CD4-positive, alpha-beta T cell treated with Interleukin-6 for 4 hours (primary cell): Measurements from ENCODE around the gene ECEL1.

ENCODE experiments used
- DNase-seq: peaks from one replicate; pipeline ENCODE4 v3.0.0-alpha.2; 2020; ENCODE audit warnings: mixed read lengths

Gene ECEL1

GRCh38 chr2:232483311-232483922 is 4.2 kb downstream of the ECEL1 start:
- DNase-seq: no peak

- DNase-seq: no peak
Observed at GRCh38 chr2:232482301-232483238, 5.1 kb downstream of the ECEL1 start.

GRCh38 chr2:232481322-232482140 is 6.1 kb downstream of the ECEL1 start:
- DNase-seq: no peak

GRCh38 chr2:232480201-232481190 is 7.1 kb downstream of the ECEL1 start:
- no peak for DNase-seq

GRCh38 chr2:232479341-232480200 is 8.1 kb downstream of the ECEL1 start:
- DNase-seq: no peak

GRCh38 chr2:232478571-232479340 is 8.9 kb downstream of the ECEL1 start:
- no peak for DNase-seq

GRCh38 chr2:232477751-232478510 is 9.7 kb downstream of the ECEL1 start:
- DNase-seq: no peak

- DNase-seq: no peak
Observed at GRCh38 chr2:232476791-232477190, 10.8 kb downstream of the ECEL1 start.

- DNase-seq: no peak
Observed at GRCh38 chr2:232476045-232476444, 11.6 kb downstream of the ECEL1 start.

GRCh38 chr2:232473467-232473890 is 14.2 kb downstream of the ECEL1 start:
- DNase-seq: no peak

GRCh38 chr2:232466221-232466620 is 21.4 kb downstream of the ECEL1 start:
- DNase-seq: no peak

- no peak for DNase-seq
Observed at GRCh38 chr2:232465061-232465460, 22.6 kb downstream of the ECEL1 start.

- no peak for DNase-seq
Observed at GRCh38 chr2:232464544-232464885, 23.1 kb downstream of the ECEL1 start.

GRCh38 chr2:232463701-232464543 is 23.7 kb downstream of the ECEL1 start:
- no peak for DNase-seq

- DNase-seq: no peak
Observed at GRCh38 chr2:232460171-232460570, 27.5 kb downstream of the ECEL1 start.

- DNase-seq: no peak
Observed at GRCh38 chr2:232459419-232460035, 28.1 kb downstream of the ECEL1 start.

- DNase-seq: no peak
Observed at GRCh38 chr2:232458661-232459418, 28.8 kb downstream of the ECEL1 start.
